ENCODE data around the gene KCTD4. TPM values are rescaled to one million over a fixed set of nuclear protein-coding genes. Genes with fewer than 3 reads are reported as not detected.

KCTD4 gene
- total RNA-seq, 1 experiment from 2014 or later, result not detected

GRCh38 chr13:45156565-45157361, 44.1 kb downstream of the KCTD4 start:
- Histone ChIP-seq H3K4me3 (no peak overlapping the region), H3K27me3 (no peaks in the 10 kb centered on the region), H3K36me3 (peaks cover 67% of the 10 kb centered on the region), H3K9me3 (no peaks in the 10 kb centered on the region)
- DNase-seq, result no peak

GRCh38 chr13:45149964-45150363, 50.9 kb downstream of the KCTD4 start:
- H3K4me3 ChIP-seq, result no peak overlapping the region
- no peaks in the 10 kb centered on the region for H3K9me3 ChIP-seq
- H3K27me3 ChIP-seq, result no peaks in the 10 kb centered on the region
- DNase-seq, result no peak
- peaks cover 32% of the 10 kb centered on the region for H3K36me3 ChIP-seq

GRCh38 chr13:45143346-45143751, 57.5 kb downstream of the KCTD4 start:
- no peaks in the 10 kb centered on the region for H3K27me3 ChIP-seq
- DNase-seq, result no peak
- H3K9me3 ChIP-seq, result no peaks in the 10 kb centered on the region
- H3K36me3 ChIP-seq, result peaks cover 30% of the 10 kb centered on the region
- no peak overlapping the region for H3K4me3 ChIP-seq

Other genes starting within 250 kb of the KCTD4 start
- 6.1 and 6.7 TPM in 2 replicates for gene NUFIP1, start 211.6 kb downstream of the KCTD4 start, total RNA-seq (2014; rRNA removed; shearing (Covaris generic); ENCODE audit: low replicate concordance)
- 27.3 and 56.8 TPM in 2 replicates for gene GPALPP1, start 211.5 kb downstream of the KCTD4 start, total RNA-seq (2014; rRNA removed; shearing (Covaris generic); ENCODE audit: low replicate concordance)
- gene GTF2F2, start 80.5 kb downstream of the KCTD4 start, total RNA-seq (2014; rRNA removed; shearing (Covaris generic); ENCODE audit: low replicate concordance), result 64.5 and 73.7 TPM in 2 replicates
- gene TPT1, start 140.1 kb upstream of the KCTD4 start, total RNA-seq (2014; rRNA removed; shearing (Covaris generic); ENCODE audit: low replicate concordance), result 1,247 and 1,897 TPM in 2 replicates
- 4.2 and 14.0 TPM in 2 replicates for gene SLC25A30, start 217.3 kb upstream of the KCTD4 start, total RNA-seq (2014; rRNA removed; shearing (Covaris generic); ENCODE audit: low replicate concordance)